Measurements from ENCODE around the gene PCGF6.
"Not testable (repeated sequence)": the region's sequence is repeated elsewhere in the genome, so short reads cannot be mapped to it uniquely, and the experiment has no call there.

The PCGF6 gene

GRCh38 chr10:103350517-103351260, at the start of gene PCGF6:
Gene PCGF6 (minus strand): TSS chr10:103351140. CDS start chr10:103351066, 74 bp downstream.
- DNase-seq (ENCODE audit: low read depth in 2 of 2), result peak; percentile 49 to 59

- DNase-seq (ENCODE audit: low read depth in 2 of 2), result no peak
Observed at GRCh38 chr10:103397191-103397825, 46.4 kb upstream of the PCGF6 start.

GRCh38 chr10:103396789-103397087, 45.8 kb upstream of the PCGF6 start:
- DNase-seq (ENCODE audit: low read depth in 2 of 2), result no peak

- DNase-seq (ENCODE audit: low read depth in 2 of 2), result peak; percentile 93
Observed at GRCh38 chr10:103396067-103396788, 45.3 kb upstream of the PCGF6 start, which contains the start of the genes ATP5MK and PDCD11. Gene ATP5MK (minus strand): TSS chr10:103396475. CDS start chr10:103392457, 4,018 bp downstream. Gene PDCD11 (plus strand): TSS chr10:103396626. CDS start chr10:103398427, 1,801 bp downstream.

GRCh38 chr10:103395754-103396066, 44.8 kb upstream of the PCGF6 start:
- DNase-seq (ENCODE audit: low read depth in 2 of 2), result no peak

- DNase-seq (ENCODE audit: low read depth in 2 of 2), result no peak
Observed at GRCh38 chr10:103394180-103394579, 43.2 kb upstream of the PCGF6 start.

- DNase-seq (ENCODE audit: low read depth in 2 of 2), result no peak
Observed at GRCh38 chr10:103382769-103383168, 31.8 kb upstream of the PCGF6 start.

- no peak for DNase-seq (ENCODE audit: low read depth in 2 of 2)
Observed at GRCh38 chr10:103374263-103374662, 23.3 kb upstream of the PCGF6 start.

- DNase-seq (ENCODE audit: low read depth in 2 of 2), result no peak
Observed at GRCh38 chr10:103373544-103373943, 22.6 kb upstream of the PCGF6 start.

GRCh38 chr10:103367782-103368518, 17.0 kb upstream of the PCGF6 start, which contains the start of gene TAF5:
Gene TAF5 (plus strand): TSS chr10:103367976. CDS start chr10:103367990, 14 bp downstream.
- peak; percentile 88 to 89 for DNase-seq (ENCODE audit: low read depth in 2 of 2)

- DNase-seq (ENCODE audit: low read depth in 2 of 2), result no peak
Observed at GRCh38 chr10:103367379-103367781, 16.4 kb upstream of the PCGF6 start.

GRCh38 chr10:103360791-103361190, 9.9 kb upstream of the PCGF6 start:
- DNase-seq (ENCODE audit: low read depth in 2 of 2), result not testable (repeated sequence)

- not testable (repeated sequence) for DNase-seq (ENCODE audit: low read depth in 2 of 2)
Observed at GRCh38 chr10:103359493-103359892, 8.6 kb upstream of the PCGF6 start.

- DNase-seq (ENCODE audit: low read depth in 2 of 2), result no peak
Observed at GRCh38 chr10:103355906-103356599, 5.1 kb upstream of the PCGF6 start.

GRCh38 chr10:103354567-103354966, 3.6 kb upstream of the PCGF6 start:
- not testable (repeated sequence) for DNase-seq (ENCODE audit: low read depth in 2 of 2)

- DNase-seq (ENCODE audit: low read depth in 2 of 2), result no peak
Observed at GRCh38 chr10:103353281-103353680, 2.3 kb upstream of the PCGF6 start.

- no peak for DNase-seq (ENCODE audit: low read depth in 2 of 2)
Observed at GRCh38 chr10:103350175-103350516, 794 bp downstream of the PCGF6 start.

- no peak for DNase-seq (ENCODE audit: low read depth in 2 of 2)
Observed at GRCh38 chr10:103336370-103336769, 14.6 kb downstream of the PCGF6 start.

- DNase-seq (ENCODE audit: low read depth in 2 of 2), result no peak
Observed at GRCh38 chr10:103334567-103334966, 16.4 kb downstream of the PCGF6 start.

- DNase-seq (ENCODE audit: low read depth in 2 of 2), result no peak
Observed at GRCh38 chr10:103333934-103334520, 16.9 kb downstream of the PCGF6 start.

- no peak for DNase-seq (ENCODE audit: low read depth in 2 of 2)
Observed at GRCh38 chr10:103327906-103328305, 23.0 kb downstream of the PCGF6 start.

All from fibroblast of skin of left quadriceps (primary cell).